Measurements from ENCODE around the gene PPARG. TPM values are rescaled to one million over a fixed set of nuclear protein-coding genes. Genes with fewer than 3 reads are reported as not detected.

The PPARG gene
- total RNA-seq, 1 donor from 2014 or later, result 128 TPM

GRCh38 chr3:12347301-12347700 is 58.4 kb downstream of the PPARG start:
- Histone ChIP-seq H3K27me3 (ENCODE audit: low read depth) (no peaks in the 10 kb centered on the region), H3K4me1 (peaks cover 24% of the 10 kb centered on the region), H3K9me3 (no peaks in the 10 kb centered on the region), H3K4me3 (no peak overlapping the region), H3K27ac (no peak overlapping the region), H3K36me3 (no peaks in the 10 kb centered on the region)
- no peak for TF ChIP-seq CTCF (IDR thresholded peaks at IDR 0.05)
- ATAC-seq (no peak), DNase-seq (no peak)
- intact Hi-C loops (cut with DNase I), result no loop called here

GRCh38 chr3:12349895-12350811 is 61.3 kb downstream of the PPARG start:
- no peaks in the 10 kb centered on the region for H3K27me3 ChIP-seq (ENCODE audit: low read depth)
- DNase-seq (peak; percentile 53), ATAC-seq (peak; percentile 67 to 81)
- intact Hi-C loops (cut with DNase I), result no loop called here
- H3K9me3 ChIP-seq, result no peaks in the 10 kb centered on the region
- no peak overlapping the region for H3K27ac ChIP-seq
- no peak overlapping the region for H3K4me3 ChIP-seq
- peaks cover 26% of the 10 kb centered on the region for H3K4me1 ChIP-seq
- TF ChIP-seq CTCF (IDR thresholded peaks at IDR 0.05), result no peak
- H3K36me3 ChIP-seq, result no peaks in the 10 kb centered on the region

- intact Hi-C loops (cut with DNase I), result no loop called here
- H3K36me3 ChIP-seq, result no peaks in the 10 kb centered on the region
- ATAC-seq (peak; percentile 77 to 83), DNase-seq (no peak)
- H3K27ac ChIP-seq, result peak overlapping the region; percentile 57
- no peaks in the 10 kb centered on the region for H3K27me3 ChIP-seq (ENCODE audit: low read depth)
- no peak for TF ChIP-seq CTCF (IDR thresholded peaks at IDR 0.05)
- no peaks in the 10 kb centered on the region for H3K9me3 ChIP-seq
- peaks cover 26% of the 10 kb centered on the region for H3K4me1 ChIP-seq
- H3K4me3 ChIP-seq, result peak overlapping the region; percentile 23
Observed at GRCh38 chr3:12351145-12351544, 62.3 kb downstream of the PPARG start.

GRCh38 chr3:12352253-12352652 is 63.4 kb downstream of the PPARG start:
- no peaks in the 10 kb centered on the region for H3K36me3 ChIP-seq
- peak overlapping the region; percentile 23 for H3K4me3 ChIP-seq
- no peaks in the 10 kb centered on the region for H3K27me3 ChIP-seq (ENCODE audit: low read depth)
- peaks cover 26% of the 10 kb centered on the region for H3K4me1 ChIP-seq
- H3K9me3 ChIP-seq, result no peaks in the 10 kb centered on the region
- ATAC-seq (no peak), DNase-seq (no peak)
- no peak for TF ChIP-seq CTCF (IDR thresholded peaks at IDR 0.05)
- peak overlapping the region; percentile 57 for H3K27ac ChIP-seq
- intact Hi-C loops (cut with DNase I), result no loop called here

- no peak for ATAC-seq
- Histone ChIP-seq H3K27me3 (ENCODE audit: low read depth) (no peaks in the 10 kb centered on the region), H3K4me1 (peaks cover 26% of the 10 kb centered on the region), H3K4me3 (peak overlapping the region; percentile 24), H3K27ac (peak overlapping the region; percentile 3), H3K36me3 (no peaks in the 10 kb centered on the region), H3K9me3 (no peaks in the 10 kb centered on the region)
- no peak for DNase-seq
- TF ChIP-seq CTCF (IDR thresholded peaks at IDR 0.05), result no peak
- intact Hi-C loops (cut with DNase I), result no loop called here
Observed at GRCh38 chr3:12352755-12353154, 63.9 kb downstream of the PPARG start.

All from lower lobe of right lung (tissue), 2 donors.